Right atrium auricular region (tissue), 2 donors: ENCODE measurements around the gene LRRC1. TPM values are rescaled to one million over a fixed set of nuclear protein-coding genes. Genes with fewer than 3 reads are reported as not detected.
A peak's percentile ranks its signal among the peaks of the same experiment; 100 is the strongest.

Experiments used
- DNase-seq: peaks from one replicate; pipeline ENCODE4 v3.0.0-alpha.2; 2019; ENCODE audit warnings: low spot score
- H3K27ac ChIP-seq, 2 donors: fragments of 200-600 bp; sonication (generic); 1 replicate in 1 of 2; 2 replicates in 1 of 2; pipeline ENCODE4 v1.5.1; 2016 to 2019
- H3K27me3 ChIP-seq, 2 donors: fragments of 200-600 bp; sonication (generic); one replicate each; pipeline versions ENCODE4 v1.5.1 to v1.6.0; 2017 to 2019
- H3K36me3 ChIP-seq: fragments of 200-600 bp; sonication (generic); one replicate; pipeline ENCODE4 v1.5.1; 2016
- H3K4me1 ChIP-seq, 2 donors: fragments of 200-600 bp; sonication (generic); one replicate each; pipeline versions ENCODE4 v1.5.1 to v1.6.0; 2017 to 2019
- H3K4me3 ChIP-seq, 2 donors: fragments of 200-600 bp; sonication (generic); 1 replicate in 1 of 2; 2 replicates in 1 of 2; pipeline ENCODE4 v1.5.1; 2017 to 2019; ENCODE audit warnings: mild to moderate bottlenecking in 1 of 2, moderate library complexity in 1 of 2
- H3K9me3 ChIP-seq, 2 donors: fragments of 200-600 bp; sonication (generic); one replicate each; pipeline ENCODE4 v1.5.1; 2019
- total RNA-seq, 2 donors: library from RNA; depleted of rRNA; stranded (reverse); fragments of >200 nt; gene quantifications; one replicate each; pipeline ENCODE4 v1.1.0, GENCODE V29; 2016
- TF ChIP-seq, protein P1 (sequence below), 2 donors: fragments of 200-600 bp; sonication (generic); IDR thresholded peaks; one replicate each; pipeline ENCODE4 v1.5.1; 2019; ENCODE audit warnings: antibody characterized with exemption in 2 of 2

LRRC1 gene
- total RNA-seq: 1 to 10 TPM; 5.3 to 6.1 TPM

DNA sequence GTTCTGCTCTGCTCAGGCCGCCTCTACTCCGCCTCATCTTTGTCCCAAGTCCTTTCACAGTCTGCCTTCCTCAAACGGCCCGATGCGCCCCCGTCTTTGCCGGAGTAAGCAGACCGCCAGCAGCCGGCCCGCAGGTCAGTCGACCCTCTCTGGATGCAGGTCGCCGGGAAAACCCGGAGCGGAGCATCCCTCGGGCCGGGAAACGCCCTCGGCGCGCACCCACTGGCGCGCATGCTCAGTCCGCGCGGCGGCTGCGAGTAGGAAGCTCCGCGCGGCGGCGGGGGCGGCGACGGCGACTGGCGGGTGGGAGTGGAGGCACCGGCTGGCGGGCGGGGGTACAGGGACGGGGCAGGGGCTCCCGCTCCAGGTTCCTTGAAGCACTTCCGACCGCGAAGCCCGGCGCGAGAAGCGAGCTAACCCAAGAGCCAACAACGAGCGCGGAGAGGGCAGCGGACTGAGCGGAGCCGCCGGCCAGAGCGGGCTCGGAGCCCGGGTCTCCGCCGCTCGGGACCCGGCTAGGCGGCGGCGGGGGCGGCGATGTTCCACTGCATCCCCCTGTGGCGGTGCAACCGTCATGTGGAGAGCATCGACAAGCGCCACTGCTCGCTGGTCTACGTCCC lies at the start of gene LRRC1:
TSS of gene LRRC1 (plus strand) at position 286 of the 620 bp plus-strand sequence. CDS start at position 538, 252 bp downstream.
- Histone ChIP-seq H3K4me3 (peak within 1 kb of the TSS; percentile 86 to 87), H3K27me3 (no peaks in the 10 kb centered on the region), H3K4me1 (peaks cover 0 to 22% of the 10 kb centered on the region in 2 donors), H3K36me3 (no peaks in the 10 kb centered on the region), H3K9me3 (no peaks in the 10 kb centered on the region), H3K27ac (peak within 1 kb of the TSS; percentile 85)
- TF ChIP-seq, protein P1, sequence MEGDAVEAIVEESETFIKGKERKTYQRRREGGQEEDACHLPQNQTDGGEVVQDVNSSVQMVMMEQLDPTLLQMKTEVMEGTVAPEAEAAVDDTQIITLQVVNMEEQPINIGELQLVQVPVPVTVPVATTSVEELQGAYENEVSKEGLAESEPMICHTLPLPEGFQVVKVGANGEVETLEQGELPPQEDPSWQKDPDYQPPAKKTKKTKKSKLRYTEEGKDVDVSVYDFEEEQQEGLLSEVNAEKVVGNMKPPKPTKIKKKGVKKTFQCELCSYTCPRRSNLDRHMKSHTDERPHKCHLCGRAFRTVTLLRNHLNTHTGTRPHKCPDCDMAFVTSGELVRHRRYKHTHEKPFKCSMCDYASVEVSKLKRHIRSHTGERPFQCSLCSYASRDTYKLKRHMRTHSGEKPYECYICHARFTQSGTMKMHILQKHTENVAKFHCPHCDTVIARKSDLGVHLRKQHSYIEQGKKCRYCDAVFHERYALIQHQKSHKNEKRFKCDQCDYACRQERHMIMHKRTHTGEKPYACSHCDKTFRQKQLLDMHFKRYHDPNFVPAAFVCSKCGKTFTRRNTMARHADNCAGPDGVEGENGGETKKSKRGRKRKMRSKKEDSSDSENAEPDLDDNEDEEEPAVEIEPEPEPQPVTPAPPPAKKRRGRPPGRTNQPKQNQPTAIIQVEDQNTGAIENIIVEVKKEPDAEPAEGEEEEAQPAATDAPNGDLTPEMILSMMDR (IDR thresholded peaks at IDR 0.05): no peak
- peak; percentile 89 for DNase-seq

GRCh38 chr6:53746442-53747103 lies 48.2 kb upstream of the LRRC1 start:
- TF ChIP-seq, protein P1 (IDR thresholded peaks at IDR 0.05): no peak
- no peaks in the 10 kb centered on the region for H3K36me3 ChIP-seq
- no peaks in the 10 kb centered on the region for H3K9me3 ChIP-seq
- no peak for DNase-seq
- H3K27me3 ChIP-seq: no peaks in the 10 kb centered on the region
- no peak overlapping the region for H3K4me3 ChIP-seq
- no peak overlapping the region for H3K27ac ChIP-seq
- H3K4me1 ChIP-seq: no peaks in the 10 kb centered on the region

- Histone ChIP-seq H3K36me3 (no peaks in the 10 kb centered on the region), H3K27ac (no peak overlapping the region), H3K4me3 (no peak overlapping the region), H3K4me1 (no peaks in the 10 kb centered on the region), H3K9me3 (no peaks in the 10 kb centered on the region), H3K27me3 (no peaks in the 10 kb centered on the region)
- TF ChIP-seq, protein P1 (IDR thresholded peaks at IDR 0.05): no peak
- no peak for DNase-seq
Measured at GRCh38 chr6:53750052-53750650, 44.7 kb upstream of the LRRC1 start.

- Histone ChIP-seq H3K9me3 (no peaks in the 10 kb centered on the region), H3K36me3 (no peaks in the 10 kb centered on the region), H3K4me1 (no peaks in the 10 kb centered on the region), H3K27ac (no peak overlapping the region), H3K27me3 (no peaks in the 10 kb centered on the region), H3K4me3 (no peak overlapping the region)
- DNase-seq: no peak
- TF ChIP-seq, protein P1 (IDR thresholded peaks at IDR 0.05): no peak
Measured at GRCh38 chr6:53751417-53751816, 43.4 kb upstream of the LRRC1 start.

DNA sequence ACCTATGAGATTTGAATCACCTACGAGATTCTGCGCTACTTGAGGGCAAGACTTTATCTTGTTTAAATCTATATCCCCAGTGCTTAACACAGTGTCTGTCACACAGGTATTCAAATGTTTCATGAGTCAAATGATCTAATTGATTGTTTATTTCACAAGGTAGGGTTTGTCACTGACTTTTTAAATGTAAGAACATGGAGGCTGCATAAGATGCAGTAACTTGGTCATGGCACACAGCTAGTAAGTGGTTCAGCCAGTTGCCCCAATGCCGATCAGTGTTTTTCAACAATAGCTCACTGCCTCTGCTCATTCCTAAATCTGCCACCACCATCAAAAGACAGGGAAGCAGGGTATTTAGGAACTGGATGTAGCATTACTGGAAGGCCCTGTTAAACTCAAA lies 42.4 kb upstream of the LRRC1 start:
- TF ChIP-seq, protein P1 (IDR thresholded peaks at IDR 0.05): no peak
- no peaks in the 10 kb centered on the region for H3K9me3 ChIP-seq
- no peaks in the 10 kb centered on the region for H3K36me3 ChIP-seq
- no peak overlapping the region for H3K4me3 ChIP-seq
- no peak for DNase-seq
- H3K4me1 ChIP-seq: no peaks in the 10 kb centered on the region
- H3K27me3 ChIP-seq: no peaks in the 10 kb centered on the region
- no peak overlapping the region for H3K27ac ChIP-seq
